DMS114 treated with DMSO at 0.1 percent for 48 hours (cell line): ENCODE measurements around the gene SLC22A12.
"Not testable (repeated sequence)": the region's sequence is repeated elsewhere in the genome, so short reads cannot be mapped to it uniquely, and the experiment has no call there.

Experiments used
- DNase-seq: peaks from one replicate; lab custom pipeline; 2025; ENCODE audit not compliant: unreplicated experiment; lab: John Stamatoyannopoulos, UW

Gene SLC22A12

GRCh38 chr11:64583296-64584262 is 7.4 kb upstream of the SLC22A12 start:
- DNase-seq = no peak

GRCh38 chr11:64585150-64585549 is 5.9 kb upstream of the SLC22A12 start:
- no peak for DNase-seq

- DNase-seq = no peak
These were observed 4.7 kb upstream of the SLC22A12 start for GRCh38 chr11:64586366-64586765.

- no peak for DNase-seq
These were observed 2.3 kb upstream of the SLC22A12 start for GRCh38 chr11:64588701-64589100.

DNA sequence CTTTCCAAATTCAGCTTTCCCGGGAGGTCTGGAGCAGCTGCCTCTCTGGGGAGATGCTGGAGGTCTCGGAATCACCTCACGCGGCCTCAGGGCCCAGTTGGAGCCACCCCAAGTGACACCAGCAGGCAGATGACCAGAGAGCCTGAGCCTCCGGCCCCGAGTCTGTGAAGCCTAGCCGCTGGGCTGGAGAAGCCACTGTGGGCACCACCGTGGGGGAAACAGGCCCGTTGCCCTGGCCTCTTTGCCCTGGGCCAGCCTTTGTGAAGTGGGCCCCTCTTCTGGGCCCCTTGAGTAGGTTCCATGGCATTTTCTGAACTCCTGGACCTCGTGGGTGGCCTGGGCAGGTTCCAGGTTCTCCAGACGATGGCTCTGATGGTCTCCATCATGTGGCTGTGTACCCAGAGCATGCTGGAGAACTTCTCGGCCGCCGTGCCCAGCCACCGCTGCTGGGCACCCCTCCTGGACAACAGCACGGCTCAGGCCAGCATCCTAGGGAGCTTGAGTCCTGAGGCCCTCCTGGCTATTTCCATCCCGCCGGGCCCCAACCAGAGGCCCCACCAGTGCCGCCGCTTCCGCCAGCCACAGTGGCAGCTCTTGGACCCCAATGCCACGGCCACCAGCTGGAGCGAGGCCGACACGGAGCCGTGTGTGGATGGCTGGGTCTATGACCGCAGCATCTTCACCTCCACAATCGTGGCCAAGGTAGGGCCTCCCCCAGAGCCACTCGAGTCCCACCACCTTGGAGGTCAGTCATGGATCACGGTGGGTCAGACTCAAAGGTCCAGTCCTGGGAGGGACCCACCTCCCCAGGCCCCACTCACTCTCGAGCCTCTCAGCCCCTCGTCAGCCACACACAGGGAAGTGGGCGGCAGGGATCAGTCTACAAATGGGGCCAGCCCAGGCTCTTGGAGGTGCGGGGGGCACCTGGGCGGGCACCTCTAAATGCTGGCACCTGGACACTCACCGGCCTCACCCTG is 525 bp downstream of the SLC22A12 start:
- DNase-seq = no peak

GRCh38 chr11:64592234-64592615 is 1.2 kb downstream of the SLC22A12 start:
- no peak for DNase-seq

- no peak for DNase-seq
These were observed 1.6 kb downstream of the SLC22A12 start for GRCh38 chr11:64592656-64593055.

DNA sequence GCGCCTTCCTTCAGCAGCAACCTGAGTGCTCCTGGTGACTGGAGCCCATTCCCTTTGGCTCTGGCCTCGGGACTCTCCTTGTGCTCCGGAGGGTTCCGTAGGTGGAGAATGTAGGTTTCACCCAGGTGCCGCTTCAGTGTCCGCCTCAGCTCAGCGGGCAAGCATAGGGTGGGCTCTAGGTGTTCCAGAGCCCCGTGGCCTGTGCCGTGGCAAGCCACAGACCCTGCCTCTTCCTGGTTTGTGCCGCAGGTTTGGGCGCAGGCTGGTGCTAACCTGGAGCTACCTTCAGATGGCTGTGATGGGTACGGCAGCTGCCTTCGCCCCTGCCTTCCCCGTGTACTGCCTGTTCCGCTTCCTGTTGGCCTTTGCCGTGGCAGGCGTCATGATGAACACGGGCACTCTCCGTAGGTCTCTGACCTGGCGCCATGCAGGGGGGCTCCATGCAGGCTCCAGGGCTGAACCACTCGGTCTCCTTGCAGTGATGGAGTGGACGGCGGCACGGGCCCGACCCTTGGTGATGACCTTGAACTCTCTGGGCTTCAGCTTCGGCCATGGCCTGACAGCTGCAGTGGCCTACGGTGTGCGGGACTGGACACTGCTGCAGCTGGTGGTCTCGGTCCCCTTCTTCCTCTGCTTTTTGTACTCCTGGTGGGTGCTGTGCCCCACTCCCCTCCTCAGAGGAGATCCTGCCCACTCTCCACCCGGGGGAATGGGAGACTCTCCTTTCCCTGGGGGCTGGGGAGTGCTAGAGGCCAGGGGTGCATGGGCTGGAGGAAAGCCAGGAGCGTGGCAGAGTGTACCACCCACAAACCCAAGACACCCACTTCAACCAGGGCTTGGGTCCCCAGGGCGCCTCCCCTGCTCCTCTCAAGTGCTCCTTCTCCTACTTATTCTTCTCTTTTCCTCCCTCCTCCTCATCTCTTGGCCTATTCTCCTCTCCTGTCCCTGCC is 2.4 kb downstream of the SLC22A12 start:
- no peak for DNase-seq

DNA sequence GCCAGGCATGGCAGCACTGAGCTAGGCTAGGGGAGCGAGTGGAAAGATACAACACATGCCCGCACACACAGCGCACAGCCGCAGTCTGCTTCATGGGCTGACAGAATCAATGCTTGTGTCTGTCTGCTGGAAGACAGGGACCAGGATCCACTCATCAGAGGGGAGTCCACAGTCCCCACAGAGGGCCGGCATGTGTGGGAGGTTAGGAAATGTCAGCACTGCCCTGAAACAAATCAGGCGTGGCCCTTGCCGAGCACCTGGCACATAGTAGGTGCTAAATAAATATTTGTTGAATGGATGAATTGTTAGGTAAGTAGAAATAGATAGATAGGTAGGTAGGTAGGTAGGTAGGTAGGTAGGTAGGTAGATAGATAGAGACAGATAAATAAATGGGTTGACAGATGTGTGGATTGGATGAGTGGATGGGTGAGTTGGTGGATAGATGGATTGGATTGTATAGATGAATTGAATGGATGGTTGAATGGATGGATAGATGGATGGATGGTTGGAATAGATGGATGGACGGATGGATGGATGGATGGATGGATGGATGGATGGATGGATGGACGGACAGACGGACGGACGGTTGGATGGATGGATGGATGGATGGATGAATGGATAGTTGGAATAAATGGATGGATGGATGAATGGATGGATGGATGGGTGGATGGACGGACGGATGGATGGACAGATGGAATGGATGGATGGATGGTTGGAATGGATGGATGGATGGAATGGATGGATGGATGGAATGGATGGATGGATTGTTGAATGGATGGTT is 3.3 kb downstream of the SLC22A12 start:
- DNase-seq = no peak

- not testable (repeated sequence) for DNase-seq
These were observed 4.9 kb downstream of the SLC22A12 start for GRCh38 chr11:64595922-64596321.

DNA sequence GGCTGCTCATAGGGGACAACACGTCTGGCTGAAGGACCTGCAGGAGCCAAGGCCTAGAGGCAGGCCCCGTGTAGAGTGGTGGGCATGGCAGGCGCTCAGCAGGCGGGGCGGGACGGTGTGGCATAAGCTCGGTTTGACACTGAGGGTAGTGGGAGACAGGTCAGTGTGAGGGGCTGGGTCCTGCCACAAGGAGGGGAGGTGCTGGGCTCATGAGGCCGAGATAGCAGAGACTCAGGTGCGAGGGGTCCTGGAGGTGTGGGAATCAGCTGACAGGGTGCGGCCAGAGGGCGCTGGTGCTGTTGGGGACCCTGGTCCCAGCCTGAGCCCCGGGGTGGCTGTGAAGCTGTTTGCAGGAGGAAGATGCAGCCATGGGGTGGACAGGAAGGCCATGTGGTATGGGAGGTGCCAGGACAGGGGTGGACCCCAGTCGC is 6.7 kb downstream of the SLC22A12 start:
- no peak for DNase-seq

- DNase-seq = no peak
These were observed 7.2 kb downstream of the SLC22A12 start for GRCh38 chr11:64598106-64598796.

DNA sequence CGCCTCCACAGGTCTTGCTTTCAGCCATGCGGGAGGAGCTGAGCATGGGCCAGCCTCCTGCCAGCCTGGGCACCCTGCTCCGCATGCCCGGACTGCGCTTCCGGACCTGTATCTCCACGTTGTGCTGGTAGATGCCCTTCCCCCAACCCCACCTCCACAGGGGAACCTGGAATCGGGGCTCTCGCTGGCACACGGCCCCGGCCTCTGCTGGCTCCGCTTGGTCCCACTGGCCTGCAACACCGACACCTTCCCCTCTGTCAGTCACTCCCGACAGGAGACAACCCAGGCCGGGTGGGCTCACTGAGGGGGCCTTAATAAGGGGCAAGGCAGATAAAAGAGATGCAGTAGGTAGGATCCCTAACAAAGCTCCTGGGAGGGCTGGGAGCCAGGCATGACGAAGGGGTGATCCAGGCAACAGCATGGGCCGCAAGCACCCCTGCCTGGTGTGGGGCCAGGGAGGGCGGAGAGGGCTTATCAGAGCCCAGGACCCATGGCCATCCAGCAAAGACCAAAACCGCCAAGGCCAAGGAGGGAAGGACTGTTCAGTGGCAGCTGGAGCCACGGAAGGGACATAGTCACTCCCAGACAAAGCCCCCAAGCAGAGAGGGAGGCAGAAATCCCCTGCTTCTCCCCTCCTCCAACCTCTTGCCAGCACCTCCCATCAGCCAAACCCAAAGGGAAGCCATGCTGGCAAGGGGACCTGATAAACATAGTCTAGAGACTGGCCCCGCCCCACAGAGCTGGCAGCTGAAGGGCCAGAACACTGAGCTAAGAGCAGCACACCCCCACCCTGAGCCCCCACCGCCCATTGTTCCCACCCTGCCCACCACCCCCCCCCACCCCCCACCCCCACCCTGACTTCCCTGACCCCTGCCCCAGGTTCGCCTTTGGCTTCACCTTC is 8.0 kb downstream of the SLC22A12 start:
- DNase-seq = no peak

GRCh38 chr11:64599698-64600211 is 8.7 kb downstream of the SLC22A12 start:
- no peak for DNase-seq

- no peak for DNase-seq
These were observed 9.4 kb downstream of the SLC22A12 start for GRCh38 chr11:64600281-64600992.

- no peak for DNase-seq
These were observed 10.8 kb downstream of the SLC22A12 start for GRCh38 chr11:64601605-64602465.
